GM12878 (cell line): Measurements from ENCODE around the gene SCNN1A. TPM values are rescaled to one million over a fixed set of nuclear protein-coding genes. Genes with fewer than 3 reads are reported as not detected.

Experiments
- ATAC-seq: fragments of 200-7000 bp; cut with Tn5 transposase; 3 replicates; pipeline ENCODE4 v1.9.1; 2020; ENCODE audit warnings: mild to moderate bottlenecking, moderate library complexity
- BruUV-seq: library from RNA; stranded (reverse); fragments of 400-500 nt; replicated peaks from 2 replicates; lab custom pipeline; 2021; lab: Mats Ljungman, UMichigan
- CTCF ChIA-PET: fragments of 300-600 bp; sonication (Branson Sonifier 250); formaldehyde crosslinking; extraction: SDS; loops from one replicate; lab custom pipeline; 2021; ENCODE audit warnings: inconsistent platforms; lab: Yijun Ruan, JAX
- POLR2A ChIA-PET: fragments of 350-600 bp; formaldehyde crosslinking; extraction: SDS; loops from one replicate; lab custom pipeline; 2021; ENCODE audit warnings: inconsistent platforms; lab: Charles Lee
- RAD21 ChIA-PET: fragments of 300-600 bp; sonication (Branson Sonifier 250); formaldehyde crosslinking; loops from one replicate; lab custom pipeline; 2023; ENCODE audit warnings: antibody characterized with exemption; ENCODE audit not compliant: unreplicated experiment; lab: Charles Lee
- SMC1A ChIA-PET: fragments of 300-600 bp; sonication (Branson Sonifier 250); formaldehyde crosslinking; loops from one replicate; lab custom pipeline; 2023; ENCODE audit not compliant: unreplicated experiment, uncharacterized antibody; lab: Charles Lee
- DNase-seq: peaks from one replicate; pipeline ENCODE4 v3.0.0-alpha.2; 2011; ENCODE audit warnings: low read depth, low spot score
- FAIRE-seq: peaks from 3 replicates; lab custom pipeline; 2011; peaks lifted over from hg19 to GRCh38; lab: Jason Lieb, UNC
- H2AFZ ChIP-seq: 2 replicates; pipeline ENCODE4 v1.6.0; 2011; ENCODE audit warnings: low read depth, low read length, control low read depth; ENCODE audit not compliant: control insufficient read depth
- H3K27ac ChIP-seq: 2 replicates; pipeline ENCODE4 v1.5.1; 2011; ENCODE audit warnings: control low read depth; ENCODE audit not compliant: control insufficient read depth, insufficient read depth
- H3K27me3 ChIP-seq, 2 experiments: replicated peaks in 1 of 2; 2 replicates each; pipeline versions ENCODE4 v1.6.0 to v1.6.1; 2011; ENCODE audit warnings: low read length in 1 of 2; ENCODE audit not compliant: control insufficient read depth in 2 of 2, insufficient read depth in 2 of 2
- H3K36me3 ChIP-seq, 2 experiments: 2 replicates each; pipeline ENCODE4 v1.5.1; 2011; ENCODE audit warnings: low read length in 1 of 2; ENCODE audit not compliant: control insufficient read depth in 2 of 2, insufficient read depth in 2 of 2
- H3K4me1 ChIP-seq: 2 replicates; pipeline ENCODE4 v1.6.1; 2011; ENCODE audit warnings: mild to moderate bottlenecking, low read length, moderate library complexity, mixed read lengths; ENCODE audit not compliant: control insufficient read depth, insufficient read depth
- H3K4me2 ChIP-seq: 2 replicates; pipeline ENCODE4 v1.6.0; 2011; ENCODE audit warnings: control low read depth; ENCODE audit not compliant: control insufficient read depth, insufficient read depth
- H3K4me3 ChIP-seq: fragments of 200-600 bp; sonication (generic); 2 replicates; pipeline ENCODE4 v1.5.1; 2016
- H3K79me2 ChIP-seq: 2 replicates; pipeline ENCODE4 v1.6.0; 2011; ENCODE audit warnings: low read length; ENCODE audit not compliant: control insufficient read depth, insufficient read depth
- H3K9ac ChIP-seq: 2 replicates; pipeline ENCODE4 v1.8.0; 2011; ENCODE audit warnings: low read length, control low read depth, mixed read lengths; ENCODE audit not compliant: control insufficient read depth, insufficient read depth
- H3K9me3 ChIP-seq: replicated peaks from 3 replicates; pipeline ENCODE4 v1.5.1; 2011; ENCODE audit warnings: mild to moderate bottlenecking, low read length; ENCODE audit not compliant: control insufficient read depth, insufficient read depth
- H4K20me1 ChIP-seq: 2 replicates; pipeline ENCODE4 v1.6.0; 2011; ENCODE audit not compliant: control insufficient read depth, insufficient read depth
- BRCA1 ChIP-seq: IDR thresholded peaks from 2 replicates; pipeline ENCODE4 v1.6.1; 2011; ENCODE audit warnings: low read depth, low read length, improper control_type of control experiment
- ELK1 ChIP-seq: IDR thresholded peaks from 2 replicates; pipeline ENCODE4 v1.6.1; 2012; ENCODE audit warnings: low read depth, low read length, improper control_type of control experiment
- MAX ChIP-seq: IDR thresholded peaks from 2 replicates; pipeline ENCODE4 v1.6.1; 2012; ENCODE audit warnings: low read depth, low read length, improper control_type of control experiment
- NFXL1 ChIP-seq: fragments of 450-650 bp; IDR thresholded peaks from 2 replicates; pipeline ENCODE4 v1.6.1; 2017; ENCODE audit warnings: antibody characterized with exemption, mild to moderate bottlenecking, borderline replicate concordance
- POLR2AphosphoS2 ChIP-seq: IDR thresholded peaks from 2 replicates; pipeline ENCODE4 v1.6.1; 2011; ENCODE audit warnings: low read depth, mild to moderate bottlenecking, low read length, improper control_type of control experiment, moderate library complexity
- SIX5 ChIP-seq: IDR thresholded peaks from 2 replicates; pipeline ENCODE4 v1.6.1; 2011; ENCODE audit warnings: mild to moderate bottlenecking, low read depth, low read length, moderate library complexity; ENCODE audit not compliant: severe bottlenecking
- TCF7 ChIP-seq: IDR thresholded peaks from 2 replicates; pipeline ENCODE4 v1.6.1; 2014; ENCODE audit warnings: antibody characterized with exemption, borderline replicate concordance
- ZNF592 ChIP-seq: fragments of 450-650 bp; IDR thresholded peaks from 2 replicates; pipeline ENCODE4 v1.6.1; 2017; ENCODE audit warnings: mild to moderate bottlenecking, moderate library complexity
- WGBS: methylation state at CpG from one replicate; pipeline ENCODE4 v1.1.6; 2016; ENCODE audit warnings: low lambda C conversion rate; ENCODE audit not compliant: insufficient replicate concordance, insufficient coverage; ENCODE audit errors: missing lambda C conversion rate; 5-methylcytosine and 5-hydroxymethylcytosine counted together
- in situ Hi-C: fragments of 300-500 bp; cut with MboI; formaldehyde crosslinking; loops from 9 replicates; pipeline ENCODE4 v1.14.3; 2018; ENCODE audit warnings: mixed read lengths
- intact Hi-C: fragments of 100-400 bp; cut with micrococcal nuclease; formaldehyde crosslinking; loops from one replicate; pipeline ENCODE4 v1.14.2; 2022; ENCODE audit not compliant: unreplicated experiment
- polyA plus RNA-seq, 11 experiments: library from polyadenylated mRNA; depleted of rRNA in 4 of 11; unstranded in 6 of 11; stranded (reverse) in 5 of 11; fragments of >200 nt; fragmentation: Nextera tagmentation in 4 of 11; fragmentation: Illumina TruSeq in 1 of 11; extraction: Ambion mirVana in 4 of 11; extraction: Trizol in 1 of 11; gene quantifications; 1 replicate in 1 of 11; 2 replicates in 10 of 11; pipeline versions ENCODE4 v1.2.1 to v1.2.3, GENCODE V29; 2011 to 2016; ENCODE audit warnings: inconsistent platforms in 2 of 11, missing spikeins in 2 of 11, low read depth in 1 of 11
- total RNA-seq, 4 experiments: library from RNA; depleted of rRNA in 3 of 4; stranded (reverse); fragments of >200 nt in 3 of 4; fragmentation: Illumina TruSeq in 1 of 4; extraction: Trizol in 1 of 4; gene quantifications; 2 replicates each; pipeline versions ENCODE4 v1.2.1 to v1.2.3, GENCODE V29; 2013 to 2021

SCNN1A gene
- total and polyA plus RNA-seq, 10 of the 15 experiments (the other 5 are each of a cell fraction or from before 2014, with no cell fraction given), result 0.14 to 0.69 TPM; not detected in 8

- Histone ChIP-seq H3K36me3 (no peaks in the 10 kb centered on the region), H3K27me3 (no peaks in the 10 kb centered on the region), H3K4me2 (peak overlapping the region; percentile 66), H3K79me2 (no peaks in the 10 kb centered on the region), H3K4me3 (peak overlapping the region; percentile 41; the same call in 1 of the 2 replicates), H3K9me3 (no peaks in the 10 kb centered on the region), H3K27ac (no peak overlapping the region), H4K20me1 (no peaks in the 10 kb centered on the region), H3K4me1 (peaks cover 46% of the 10 kb centered on the region), H3K9ac (no peak overlapping the region), H2AFZ (peak overlapping the region; percentile 38; the same call in 1 of the 2 replicates)
- WGBS, result 83% methylated on average over 11 of the region's 43 CpGs
- no peak for DNase-seq
- intact Hi-C loops, result no loop called here
- in situ Hi-C loops, result no loop called here
- ChIA-PET POLR2A (interaction anchor here (1.3 kb wide), 1 partner anchor 10 kb away, joined by 3 read pairs; no protein-coding TSS in a partner anchor), RAD21 (no interaction called here), SMC1A (interaction anchor here (1.5 kb wide), 1 partner anchor 9 kb away, joined by 3 read pairs; no protein-coding TSS in a partner anchor), CTCF (no interaction called here)
- no TSS peak for BruUV-seq
- no peak for ATAC-seq
- no peak for FAIRE-seq
- TF ChIP-seq TCF7 (no peak), SIX5 (no peak), MAX (no peak), POLR2AphosphoS2 (no peak), ZNF592 (no peak), BRCA1 (no peak), ELK1 (no peak), NFXL1 (no peak)
- TF ChIP-seq, all 136 proteins: peak for 0
Observed at GRCh38 chr12:6310771-6311610, 64.4 kb downstream of the SCNN1A start.
